GM18520 (cell line): ENCODE results near the gene NOCT.
"Not testable (repeated sequence)": the region's sequence is repeated elsewhere in the genome, so short reads cannot be mapped to it uniquely, and the experiment has no call there.

Source experiments
- ATAC-seq: cut with Tn5 transposase; IDR thresholded peaks from one replicate; pipeline ENCODE4 v1.9.1; 2021; ENCODE audit not compliant: unreplicated experiment

Gene NOCT

DNA sequence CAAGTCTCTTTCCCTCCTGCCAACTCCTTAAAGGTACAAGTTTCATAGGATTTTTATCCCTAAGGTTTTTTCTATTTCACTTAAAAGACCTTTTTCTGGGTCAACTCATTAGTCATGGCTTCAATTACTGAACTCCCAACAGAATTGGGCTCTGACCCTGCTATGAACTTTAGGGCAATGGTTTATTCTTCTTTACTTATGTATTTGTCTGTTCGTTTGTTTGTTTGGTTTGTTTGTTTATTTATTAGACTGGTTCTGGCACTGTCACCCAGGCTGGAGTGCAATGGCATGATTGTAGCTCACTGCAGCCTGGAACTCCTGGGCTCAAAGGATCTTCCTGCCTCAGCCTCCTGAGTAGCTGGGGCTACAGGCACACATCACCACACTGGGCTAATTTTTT is 5.9 kb upstream of the NOCT start:
- ATAC-seq, result no peak

- no peak for ATAC-seq
Measured at GRCh38 chr4:139011225-139011950, 4.2 kb upstream of the NOCT start.

DNA sequence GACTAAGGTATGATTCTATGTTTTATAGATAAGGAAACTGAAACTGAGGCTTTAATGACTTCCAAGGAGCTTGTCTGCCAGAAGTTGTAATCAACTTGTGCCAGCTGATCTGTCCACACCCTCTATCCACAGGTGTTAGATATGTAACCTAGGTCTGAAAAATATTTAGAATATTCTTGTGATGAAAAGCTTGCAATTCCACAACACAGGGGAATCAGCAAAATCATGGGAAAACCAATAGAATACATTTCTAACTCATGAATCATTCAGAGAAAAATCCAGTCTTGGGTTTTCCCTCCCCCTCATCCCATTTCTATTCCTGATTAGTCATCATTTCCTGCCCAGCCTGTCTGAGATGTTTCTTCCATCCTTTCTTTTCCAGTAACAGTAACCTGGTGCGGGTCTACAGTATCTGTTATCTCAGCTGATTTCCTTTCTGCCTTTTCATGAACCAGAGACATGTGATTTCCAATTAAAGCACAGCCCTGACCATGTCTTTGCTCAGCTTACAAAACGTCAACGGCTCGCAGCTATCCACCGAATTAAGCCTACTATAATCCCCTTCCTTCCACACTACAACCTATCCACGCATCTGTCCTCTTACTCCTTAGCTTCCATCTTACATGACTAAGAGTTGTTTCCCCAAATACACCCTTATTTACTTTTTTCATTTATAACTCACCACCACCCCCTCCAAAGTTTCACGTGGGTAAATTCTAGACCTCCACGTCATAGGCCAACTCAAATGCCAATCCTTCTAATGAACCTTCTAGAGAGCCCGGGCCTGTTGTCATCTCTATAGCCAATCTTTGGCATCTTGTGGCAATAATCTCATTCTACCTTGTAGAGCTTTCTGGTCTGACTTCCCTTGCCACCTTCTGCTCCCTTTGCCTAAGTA is 961 bp upstream of the NOCT start:
- no peak for ATAC-seq

DNA sequence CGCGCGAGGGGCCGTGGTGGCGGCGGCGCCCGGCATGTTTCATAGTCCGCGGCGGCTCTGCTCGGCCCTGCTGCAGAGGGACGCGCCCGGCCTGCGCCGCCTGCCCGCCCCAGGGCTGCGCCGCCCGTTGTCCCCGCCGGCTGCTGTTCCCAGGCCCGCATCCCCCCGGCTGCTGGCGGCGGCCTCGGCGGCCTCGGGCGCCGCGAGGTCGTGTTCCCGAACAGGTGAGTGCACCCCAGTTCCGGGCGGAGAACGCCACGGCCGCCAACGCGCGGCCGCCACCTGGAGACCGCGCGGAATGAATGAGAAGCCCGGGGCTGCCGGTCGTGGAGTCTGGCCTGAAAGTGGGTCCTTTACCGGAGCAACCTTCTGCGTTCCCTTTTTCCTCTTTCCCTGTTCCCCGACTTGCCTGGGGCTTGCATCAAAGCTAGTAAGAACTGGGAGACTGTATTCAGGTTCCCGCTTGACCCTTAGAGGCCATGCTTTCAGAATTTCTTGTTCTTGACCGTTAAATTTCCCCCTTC is 429 bp downstream of the NOCT start:
- peak; percentile 14 for ATAC-seq

DNA sequence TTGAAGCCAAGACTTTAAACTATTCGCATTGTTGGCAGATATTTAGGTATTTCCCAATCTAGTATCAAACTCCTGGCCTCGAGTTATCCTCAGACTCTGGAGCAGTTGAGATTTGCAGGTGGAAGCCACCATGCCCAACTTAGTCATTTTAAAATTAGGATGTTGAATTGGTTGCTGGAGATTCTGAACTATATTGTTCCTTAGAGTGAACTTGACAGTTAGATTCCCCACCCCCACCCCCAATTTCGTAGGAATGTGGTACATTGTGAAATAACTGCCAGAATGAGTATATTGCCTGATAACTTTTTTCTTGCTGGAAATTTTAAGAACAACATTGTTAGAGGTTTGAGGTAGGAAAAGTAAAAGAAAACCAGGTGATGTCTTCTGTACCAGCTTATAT is 2.3 kb downstream of the NOCT start:
- no peak for ATAC-seq

GRCh38 chr4:139018501-139018900 is 2.9 kb downstream of the NOCT start:
- ATAC-seq, result no peak

GRCh38 chr4:139018971-139019758 is 3.6 kb downstream of the NOCT start:
- ATAC-seq, result no peak

DNA sequence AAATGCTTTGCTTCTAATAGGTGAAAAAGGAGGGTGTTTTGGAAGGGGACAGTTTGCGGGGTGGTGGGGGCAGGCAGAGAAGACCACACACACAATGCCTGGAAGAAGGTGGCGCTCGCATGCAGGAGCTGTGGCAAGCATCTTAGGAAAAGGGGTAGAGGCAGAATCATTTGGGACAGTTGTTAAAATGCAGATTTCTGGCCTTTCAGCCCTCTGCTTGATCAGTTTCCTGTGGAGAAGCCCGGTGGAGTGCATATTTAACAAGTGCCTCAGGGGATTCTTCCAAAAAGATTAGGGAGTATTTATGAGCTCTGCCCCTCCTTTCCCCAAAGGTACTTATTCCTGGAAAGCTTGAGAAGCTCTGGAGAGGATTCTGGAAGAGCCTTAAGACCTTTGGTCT is 4.8 kb downstream of the NOCT start:
- no peak for ATAC-seq

- ATAC-seq, result not testable (repeated sequence)
Measured at GRCh38 chr4:139021071-139021470, 5.5 kb downstream of the NOCT start.

GRCh38 chr4:139022835-139023234 is 7.3 kb downstream of the NOCT start:
- ATAC-seq, result no peak

DNA sequence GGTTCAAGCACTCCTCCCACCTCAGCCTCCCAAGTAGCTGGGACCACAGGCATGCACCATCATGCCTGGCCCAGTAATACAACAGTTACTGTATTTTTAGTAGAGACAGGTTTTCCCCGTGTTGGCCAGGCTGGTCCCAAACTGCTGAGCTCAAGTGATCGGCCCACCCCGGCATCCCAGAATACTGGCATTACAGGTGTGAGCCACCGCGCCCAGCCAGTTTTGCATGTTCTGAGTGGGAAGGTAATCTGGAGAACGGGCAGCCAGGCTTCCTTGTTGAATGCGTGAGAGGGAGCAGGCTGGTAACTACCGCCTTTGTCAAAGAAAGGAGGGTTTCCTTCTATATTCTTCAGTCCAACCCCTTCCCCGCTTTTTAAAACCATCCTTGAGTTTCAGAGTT is 9.1 kb downstream of the NOCT start:
- ATAC-seq, result no peak

DNA sequence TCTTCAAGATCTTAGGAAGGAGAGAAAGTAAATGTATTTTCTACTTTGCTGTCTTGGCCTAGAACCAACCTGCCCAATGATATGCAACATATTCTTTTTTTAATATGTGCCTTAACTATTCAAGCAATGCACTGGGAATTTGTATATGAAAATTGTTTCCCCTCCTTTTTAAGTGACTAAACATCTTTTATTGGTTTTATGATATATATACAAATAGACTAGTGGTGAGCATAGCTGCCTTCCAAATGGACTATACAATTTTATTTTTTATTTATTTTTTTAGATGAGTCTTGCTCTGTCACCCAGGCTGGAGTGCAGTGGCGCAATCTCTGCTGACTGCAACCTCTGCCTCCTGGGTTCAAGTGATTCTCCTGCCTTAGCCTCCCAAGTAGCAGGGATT is 10.3 kb downstream of the NOCT start:
- ATAC-seq, result no peak

- no peak for ATAC-seq
Measured at GRCh38 chr4:139027776-139028175, 12.2 kb downstream of the NOCT start.

DNA sequence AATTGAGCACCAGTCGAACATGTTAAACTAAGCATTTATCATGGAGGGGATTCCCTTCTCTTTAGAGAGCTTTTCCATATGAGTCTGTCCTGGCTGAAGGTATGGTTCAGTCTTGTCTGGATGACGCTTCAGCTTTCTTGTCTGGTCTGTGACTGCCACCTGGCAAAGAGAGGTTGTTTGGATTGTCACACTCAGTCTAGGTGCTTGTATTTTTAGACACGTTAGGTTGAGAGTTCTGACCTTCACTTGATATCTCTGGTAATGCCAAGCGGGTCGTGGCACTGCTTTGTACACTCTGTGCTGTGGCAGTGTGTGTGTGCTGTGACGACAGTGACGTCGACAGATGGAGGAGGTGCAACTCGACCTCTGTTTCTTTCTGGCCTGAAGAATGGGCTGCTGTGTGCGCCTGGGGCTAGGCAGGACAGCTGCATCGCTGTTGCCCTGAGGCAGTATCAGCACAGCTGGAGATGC is 12.6 kb downstream of the NOCT start:
- no peak for ATAC-seq

GRCh38 chr4:139029866-139030363 is 14.3 kb downstream of the NOCT start:
- ATAC-seq, result not testable (repeated sequence)

- peak; percentile 70 for ATAC-seq
Measured at GRCh38 chr4:139030614-139031235, 15.1 kb downstream of the NOCT start.

GRCh38 chr4:139035650-139036049 is 20.1 kb downstream of the NOCT start:
- no peak for ATAC-seq

DNA sequence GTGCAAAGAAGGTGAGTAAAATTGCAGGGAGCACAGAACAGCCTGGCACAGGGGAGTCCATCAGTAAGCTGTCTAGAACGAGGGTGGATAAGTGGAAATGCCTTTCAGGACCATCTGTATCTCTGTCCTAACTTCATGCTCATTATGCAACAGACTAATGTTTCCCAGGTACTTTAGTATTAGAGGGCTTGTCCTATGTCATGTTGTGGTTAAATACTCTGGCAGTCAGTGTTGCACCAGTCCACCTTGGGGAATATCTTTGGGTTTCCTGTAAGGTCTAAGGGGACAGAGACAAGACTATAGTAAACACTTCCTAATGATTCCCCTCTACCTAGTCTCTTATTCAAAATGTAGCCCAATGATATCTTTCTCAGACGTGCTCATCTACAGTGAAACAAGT is 21.3 kb downstream of the NOCT start:
- ATAC-seq, result no peak

DNA sequence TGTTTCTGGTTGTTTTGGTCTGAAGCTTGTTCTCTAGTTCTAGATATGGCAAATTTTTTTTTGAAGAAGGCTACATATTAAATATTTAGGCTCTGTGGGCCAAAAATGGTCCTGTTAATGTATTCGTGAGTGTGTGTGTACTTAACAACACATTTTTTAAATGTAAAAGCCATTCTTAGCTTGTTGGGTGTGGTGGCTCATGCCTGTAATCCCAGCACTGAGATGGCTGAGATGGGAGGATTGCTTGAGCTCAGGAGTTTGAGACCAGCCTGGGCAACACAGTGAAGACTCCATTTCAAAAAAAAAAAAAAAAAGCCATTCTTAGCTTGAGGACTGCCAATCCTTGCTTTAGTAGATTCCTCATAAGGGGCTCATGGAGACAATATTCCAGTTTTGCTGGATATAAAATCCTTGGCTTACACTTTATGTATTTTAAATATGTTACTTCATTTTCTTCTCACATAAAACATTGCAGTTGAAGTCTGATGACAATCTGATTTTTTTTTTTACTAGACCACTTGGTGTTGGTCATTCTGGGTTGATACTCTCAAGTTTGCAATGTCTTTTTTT is 23.4 kb downstream of the NOCT start:
- no peak for ATAC-seq

DNA sequence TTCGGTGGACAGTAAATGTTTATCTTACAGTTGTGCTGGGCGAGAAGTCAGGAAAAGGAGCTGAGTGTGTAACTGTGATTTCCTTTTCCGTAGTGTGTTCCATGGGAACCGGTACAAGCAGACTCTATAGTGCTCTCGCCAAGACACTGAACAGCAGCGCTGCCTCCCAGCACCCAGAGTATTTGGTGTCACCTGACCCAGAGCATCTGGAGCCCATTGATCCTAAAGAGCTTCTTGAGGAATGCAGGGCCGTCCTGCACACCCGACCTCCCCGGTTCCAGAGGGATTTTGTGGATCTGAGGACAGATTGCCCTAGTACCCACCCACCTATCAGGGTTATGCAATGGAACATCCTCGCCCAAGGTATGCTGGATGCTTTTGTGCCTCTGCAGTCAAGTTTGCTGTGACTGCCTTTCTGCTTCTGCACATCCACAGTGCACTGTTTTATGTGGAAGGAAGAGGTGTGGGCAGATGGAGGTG is 27.4 kb downstream of the NOCT start:
- no peak for ATAC-seq
